Gastrocnemius medialis (tissue), 4 donors: ENCODE measurements around the gene SLC24A3.

Source experiments
- POLR2A ChIP-seq, 2 donors: fragments of 450-650 bp; IDR thresholded peaks; one replicate each; pipeline ENCODE4 v1.6.1; 2017; ENCODE audit warnings: antibody characterized with exemption in 2 of 2, mild to moderate bottlenecking in 2 of 2, moderate library complexity in 2 of 2
- TF ChIP-seq, protein P1 (sequence below), 5 experiments: fragments of 450-650 bp in 3 of 5; fragments of 200-600 bp in 2 of 5; sonication (generic) in 2 of 5; IDR thresholded peaks in 4 of 5; conservative IDR thresholded peaks in 1 of 5; 1 replicate in 4 of 5; 2 replicates in 1 of 5; pipeline ENCODE4 v1.5.1; 2016 to 2019; ENCODE audit warnings: antibody characterized with exemption in 5 of 5, mild to moderate bottlenecking in 3 of 5, moderate library complexity in 3 of 5

DNA sequence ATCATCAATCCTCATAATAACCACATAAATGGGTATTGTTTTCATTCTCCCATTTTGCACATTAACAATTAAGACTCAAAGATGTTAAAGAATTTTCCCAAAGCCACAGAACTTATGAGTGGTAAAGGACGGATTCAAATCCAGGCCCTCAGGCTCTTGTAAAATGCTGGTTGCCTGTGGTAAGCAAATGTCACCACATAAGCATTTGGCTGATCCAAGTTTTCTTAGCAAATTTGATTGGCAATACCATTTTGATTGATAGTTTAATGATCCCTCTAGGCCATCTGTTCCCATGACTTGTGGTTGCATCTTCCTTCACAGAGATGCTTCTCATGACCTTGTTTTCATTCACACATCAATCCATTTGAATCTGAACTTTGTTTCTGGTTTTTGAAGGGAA, 293.6 kb downstream of the SLC24A3 start:
- TF ChIP-seq, protein P1, sequence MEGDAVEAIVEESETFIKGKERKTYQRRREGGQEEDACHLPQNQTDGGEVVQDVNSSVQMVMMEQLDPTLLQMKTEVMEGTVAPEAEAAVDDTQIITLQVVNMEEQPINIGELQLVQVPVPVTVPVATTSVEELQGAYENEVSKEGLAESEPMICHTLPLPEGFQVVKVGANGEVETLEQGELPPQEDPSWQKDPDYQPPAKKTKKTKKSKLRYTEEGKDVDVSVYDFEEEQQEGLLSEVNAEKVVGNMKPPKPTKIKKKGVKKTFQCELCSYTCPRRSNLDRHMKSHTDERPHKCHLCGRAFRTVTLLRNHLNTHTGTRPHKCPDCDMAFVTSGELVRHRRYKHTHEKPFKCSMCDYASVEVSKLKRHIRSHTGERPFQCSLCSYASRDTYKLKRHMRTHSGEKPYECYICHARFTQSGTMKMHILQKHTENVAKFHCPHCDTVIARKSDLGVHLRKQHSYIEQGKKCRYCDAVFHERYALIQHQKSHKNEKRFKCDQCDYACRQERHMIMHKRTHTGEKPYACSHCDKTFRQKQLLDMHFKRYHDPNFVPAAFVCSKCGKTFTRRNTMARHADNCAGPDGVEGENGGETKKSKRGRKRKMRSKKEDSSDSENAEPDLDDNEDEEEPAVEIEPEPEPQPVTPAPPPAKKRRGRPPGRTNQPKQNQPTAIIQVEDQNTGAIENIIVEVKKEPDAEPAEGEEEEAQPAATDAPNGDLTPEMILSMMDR (IDR thresholded peaks at IDR 0.05 in 4 of 5, conservative IDR thresholded peaks at IDR 0.05 in 1 of 5) = no peak
- no peak for TF ChIP-seq POLR2A (IDR thresholded peaks at IDR 0.05)
